ENCODE data around the gene KRT6B.

Gene KRT6B

GRCh38 chr12:52437508-52437907 is 14.4 kb downstream of the KRT6B start:
- DNase-seq (ENCODE audit: low read depth in 2 of 3, low spot score in 2 of 3), result no peak

- no peak for DNase-seq (ENCODE audit: low read depth in 2 of 3, low spot score in 2 of 3)
Measured at GRCh38 chr12:52436828-52437474, 15.0 kb downstream of the KRT6B start.

GRCh38 chr12:52436000-52436827 is 15.7 kb downstream of the KRT6B start:
- no peak for DNase-seq (ENCODE audit: low read depth in 2 of 3, low spot score in 2 of 3)

DNA sequence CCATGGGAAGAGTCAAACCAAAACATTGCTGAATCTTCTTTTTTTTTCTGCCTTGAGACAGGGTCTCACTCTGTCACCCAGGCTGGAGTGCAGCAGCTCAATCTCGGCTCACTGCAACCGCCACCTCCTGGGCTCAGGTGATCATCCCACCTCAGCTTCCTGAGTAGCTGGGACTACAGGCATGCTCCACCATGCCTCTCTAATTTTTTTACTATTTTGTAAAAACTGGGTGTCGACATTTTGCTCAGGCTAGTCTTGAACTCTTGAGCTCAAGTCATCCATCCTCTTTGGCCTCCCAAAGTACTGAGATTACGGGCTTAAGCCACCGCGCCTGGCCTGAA is 16.3 kb downstream of the KRT6B start:
- no peak for DNase-seq (ENCODE audit: low read depth in 2 of 3, low spot score in 2 of 3)

GRCh38 chr12:52434760-52435530 is 17.0 kb downstream of the KRT6B start:
- no peak for DNase-seq (ENCODE audit: low read depth in 2 of 3, low spot score in 2 of 3)

GRCh38 chr12:52434081-52434733 is 17.7 kb downstream of the KRT6B start, which contains the start of gene KRT75:
KRT75 (minus strand) TSS chr12:52434371; CDS start chr12:52434304, 67 bp downstream.
- no peak for DNase-seq (ENCODE audit: low read depth in 2 of 3, low spot score in 2 of 3)

GRCh38 chr12:52433501-52434080 is 18.4 kb downstream of the KRT6B start:
- no peak for DNase-seq (ENCODE audit: low read depth in 2 of 3, low spot score in 2 of 3)

DNA sequence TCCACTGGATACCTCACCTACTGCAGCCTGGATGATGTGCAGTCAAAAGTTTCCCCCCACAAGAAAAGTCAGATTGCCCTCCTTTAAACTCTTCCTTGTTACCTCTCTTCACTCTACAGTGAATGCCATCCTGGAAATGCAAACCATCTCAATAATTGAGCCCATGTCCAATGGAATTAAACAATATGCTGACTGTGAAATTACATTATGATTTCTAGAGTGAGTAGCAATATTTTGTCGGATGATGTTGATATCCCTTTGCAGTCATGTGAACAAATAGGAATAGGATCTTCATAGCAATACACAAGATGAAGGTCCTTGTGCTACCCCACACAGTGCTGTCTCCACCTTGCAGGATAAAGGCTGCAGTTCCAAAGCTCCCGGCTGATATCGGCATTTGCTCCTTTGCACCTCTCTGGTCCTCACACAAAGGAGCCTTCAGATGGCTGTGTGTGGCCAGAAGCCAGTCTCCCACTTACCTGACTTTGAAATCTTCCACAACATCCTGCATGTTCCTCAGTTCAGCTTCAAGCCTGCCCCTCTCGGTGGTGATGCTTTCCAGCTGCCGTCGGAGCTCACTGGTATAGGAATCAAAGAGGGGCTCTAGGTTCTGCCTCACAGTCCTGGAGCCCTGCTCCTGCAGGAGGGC is 19.3 kb downstream of the KRT6B start:
- DNase-seq (ENCODE audit: low read depth in 2 of 3, low spot score in 2 of 3), result no peak

DNA sequence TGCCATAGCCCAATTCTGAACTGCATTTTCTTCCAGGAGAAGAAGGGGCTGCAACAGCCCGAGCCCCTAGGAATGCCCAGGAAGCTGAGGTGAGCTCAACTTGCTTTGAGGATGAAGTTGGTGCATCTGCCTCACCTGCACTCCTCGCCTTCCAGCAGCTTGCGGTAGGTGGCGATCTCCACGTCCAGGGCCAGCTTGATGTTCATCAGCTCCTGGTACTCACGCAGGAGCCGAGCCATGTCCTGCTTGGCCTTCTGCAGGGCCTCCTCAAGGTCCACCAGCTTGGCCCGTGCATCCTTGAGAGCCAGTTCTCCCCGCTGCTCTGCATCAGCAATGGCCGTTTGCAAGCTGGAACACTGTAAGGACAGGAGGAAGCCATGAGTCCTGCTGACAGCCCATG is 23.8 kb downstream of the KRT6B start:
- DNase-seq (ENCODE audit: low read depth in 2 of 3, low spot score in 2 of 3), result no peak

DNA sequence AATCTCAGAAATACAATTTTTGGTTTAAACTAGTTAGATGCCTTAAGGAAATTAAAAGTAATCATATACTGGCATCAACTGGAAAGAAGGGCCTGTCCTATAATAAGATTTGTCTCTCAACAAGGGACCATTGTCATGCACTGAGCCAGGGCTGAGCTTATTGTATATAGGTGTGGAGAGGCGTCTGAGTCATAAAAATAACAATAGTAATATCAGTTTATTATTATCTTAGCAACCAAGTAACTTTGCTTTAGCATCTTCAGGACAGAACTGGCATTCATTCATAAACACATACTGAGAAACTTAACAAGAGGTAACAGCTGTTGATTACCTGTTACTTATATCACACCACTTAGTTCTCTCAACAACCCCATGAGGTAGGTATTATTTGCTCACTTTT is 24.9 kb downstream of the KRT6B start:
- no peak for DNase-seq (ENCODE audit: low read depth in 2 of 3, low spot score in 2 of 3)

- DNase-seq (ENCODE audit: low read depth in 2 of 3, low spot score in 2 of 3), result no peak
Measured at GRCh38 chr12:52426034-52426433, 25.9 kb downstream of the KRT6B start.

DNA sequence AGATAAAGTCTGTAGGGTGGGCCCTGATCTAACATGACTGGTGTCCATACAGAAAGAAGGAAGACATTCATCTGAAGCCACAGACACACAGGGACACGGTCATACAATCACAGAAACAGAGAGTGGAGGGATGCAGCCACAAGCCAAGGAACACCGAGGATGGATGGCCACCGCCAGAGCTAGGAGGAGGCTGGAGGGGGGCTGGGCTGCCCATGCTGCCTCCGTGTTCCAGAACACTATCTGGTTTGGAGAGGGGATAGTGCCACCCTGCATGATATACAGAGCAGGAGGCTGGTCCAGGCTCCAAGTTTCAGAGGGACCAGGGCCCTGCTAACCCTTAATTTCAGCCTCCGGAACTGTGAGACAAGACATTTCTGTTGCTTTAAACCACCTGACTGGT is 26.5 kb downstream of the KRT6B start:
- no peak for DNase-seq (ENCODE audit: low read depth in 2 of 3, low spot score in 2 of 3)

DNA sequence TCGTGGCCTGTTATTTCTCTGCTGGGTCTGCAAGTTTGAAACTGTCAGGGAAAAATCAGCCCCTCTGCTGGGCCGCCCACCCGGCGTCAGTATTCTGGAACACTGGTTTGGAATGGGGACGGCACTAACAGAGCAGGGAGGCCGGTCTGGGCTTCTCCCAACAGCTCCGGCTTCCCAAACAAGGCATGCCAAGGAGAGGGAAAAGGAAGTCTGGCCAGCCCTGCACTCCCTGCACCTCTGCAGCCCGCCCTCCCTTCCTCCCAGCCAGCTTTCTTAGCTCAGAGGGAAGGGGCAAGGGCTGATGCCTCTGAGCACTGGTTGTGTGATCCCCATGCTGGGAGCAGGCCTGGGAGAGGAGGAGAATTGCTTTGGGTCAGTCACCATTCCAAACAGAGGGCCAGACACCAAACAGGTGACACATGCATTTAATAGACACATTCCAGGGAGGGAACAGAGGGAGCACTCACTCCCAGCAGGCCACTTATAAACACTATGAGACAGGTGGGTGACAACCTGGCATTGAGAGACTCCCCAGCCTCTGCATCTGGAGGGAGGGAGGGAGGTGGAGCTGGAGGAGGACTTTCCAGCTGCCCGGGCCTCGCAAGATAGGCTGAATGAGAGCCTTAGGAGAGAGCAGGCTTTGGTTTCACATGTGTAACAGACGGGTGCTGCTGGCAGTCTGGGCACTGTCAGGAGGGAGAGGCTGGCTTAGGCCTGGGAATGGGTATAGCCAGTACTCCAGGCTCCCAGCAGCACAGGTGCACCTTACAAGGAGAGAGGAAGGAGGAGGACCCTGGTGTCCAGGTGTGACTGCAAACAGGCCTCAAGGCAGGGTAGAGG is 28.1 kb downstream of the KRT6B start:
- DNase-seq (ENCODE audit: low read depth in 2 of 3, low spot score in 2 of 3), result no peak

DNA sequence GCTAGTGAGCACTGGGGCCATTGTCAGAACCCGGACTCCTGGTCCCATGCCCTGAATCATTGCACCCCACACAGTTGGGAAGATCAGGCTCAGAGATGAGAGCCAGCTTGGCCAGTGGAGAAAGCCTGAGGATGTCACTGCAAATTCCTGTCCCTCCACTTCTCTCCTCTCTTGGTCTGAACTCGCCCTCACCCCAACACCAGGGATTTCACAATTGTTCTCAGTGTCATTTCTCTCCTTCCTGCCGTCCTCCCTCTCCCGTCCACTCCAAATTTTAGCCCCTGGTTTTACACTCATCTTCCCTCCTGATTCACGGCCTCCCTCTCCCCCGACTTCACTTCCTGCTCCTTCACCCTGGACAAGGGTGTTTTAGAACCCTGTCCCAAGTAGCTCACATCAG is 28.9 kb downstream of the KRT6B start:
- DNase-seq (ENCODE audit: low read depth in 2 of 3, low spot score in 2 of 3), result no peak

DNA sequence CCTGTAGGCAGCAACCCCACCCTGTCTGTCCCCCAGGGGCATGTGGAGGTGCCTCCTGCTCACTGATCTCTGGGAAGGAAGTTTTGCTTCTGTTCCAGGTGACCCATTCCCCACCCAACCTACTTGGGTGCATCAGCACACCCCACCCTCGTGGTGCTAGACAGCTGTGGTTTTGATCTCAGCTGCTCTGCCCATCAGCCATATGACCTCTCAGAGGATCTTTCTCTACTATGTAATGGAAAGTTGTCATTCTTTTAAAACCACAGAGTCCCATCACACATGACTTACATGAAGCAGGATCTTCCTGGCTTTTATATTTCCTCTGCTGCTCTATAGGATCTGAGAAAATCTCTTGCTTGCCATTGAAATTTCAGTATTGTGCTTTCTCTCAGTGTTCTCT is 32.3 kb downstream of the KRT6B start:
- no peak for DNase-seq (ENCODE audit: low read depth in 2 of 3, low spot score in 2 of 3)

DNA sequence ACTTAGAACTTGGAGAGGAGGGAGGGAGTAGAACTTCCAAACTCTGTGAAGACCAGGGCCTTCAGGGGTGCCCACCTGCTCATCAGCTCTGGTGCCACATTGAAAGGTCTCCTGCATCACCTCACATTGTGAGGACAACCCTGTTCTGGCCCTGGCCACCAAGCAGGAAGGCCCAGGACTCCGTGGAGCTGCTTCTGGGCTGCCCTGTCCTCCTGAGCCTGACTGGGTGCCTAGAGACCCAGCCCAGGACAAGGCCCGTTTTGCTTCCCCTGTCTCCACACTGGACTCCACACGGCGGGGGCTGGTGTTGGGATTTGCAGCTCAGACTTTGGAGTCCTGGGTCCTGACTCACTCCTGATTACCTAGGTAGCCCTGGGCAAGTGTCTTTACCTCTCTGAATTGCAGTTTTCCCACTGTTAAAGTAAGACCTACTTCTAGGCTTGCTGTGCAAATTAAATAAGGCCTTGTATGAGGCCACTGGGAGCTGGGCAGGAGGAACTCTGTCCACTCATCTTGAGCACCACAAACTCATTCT is 33.3 kb downstream of the KRT6B start:
- DNase-seq (ENCODE audit: low read depth in 2 of 3, low spot score in 2 of 3), result no peak

DNA sequence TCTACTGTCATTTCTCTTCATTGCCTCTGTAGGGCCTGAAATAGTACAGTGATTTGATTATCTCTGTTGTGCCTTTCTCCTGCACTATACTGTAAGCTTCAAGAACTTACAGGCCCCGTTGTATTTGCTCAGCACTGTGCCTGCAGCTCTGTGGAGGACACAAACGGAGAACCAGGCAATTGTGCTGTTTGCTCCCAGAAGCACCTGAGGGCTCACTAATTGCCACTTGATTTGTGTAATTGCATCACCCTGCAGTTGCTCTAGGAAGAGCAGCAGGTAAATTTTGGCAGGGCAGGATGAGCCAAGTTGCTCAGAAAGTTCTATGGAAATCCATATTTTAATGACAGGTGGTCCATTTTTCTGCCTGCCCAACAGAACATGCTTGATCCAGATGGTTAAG is 34.2 kb downstream of the KRT6B start:
- DNase-seq (ENCODE audit: low read depth in 2 of 3, low spot score in 2 of 3), result no peak

DNA sequence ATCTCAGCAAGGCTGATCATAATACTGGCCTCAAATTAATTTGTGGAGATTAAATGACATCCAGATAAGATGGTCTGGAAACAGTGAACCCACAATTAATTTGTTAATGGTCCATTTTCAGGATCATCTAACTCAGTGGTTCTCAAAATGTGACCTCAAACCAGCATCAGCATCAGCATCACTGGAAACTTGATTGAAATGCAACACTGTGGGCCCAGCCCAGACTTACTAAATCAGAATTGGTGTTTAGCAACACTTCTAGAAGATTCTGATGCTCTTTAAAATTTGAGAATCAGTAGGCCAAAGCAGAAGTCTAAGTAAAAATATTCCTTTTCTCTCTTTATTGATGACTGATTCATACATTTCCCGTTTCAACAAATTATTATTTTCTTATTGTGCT is 35.2 kb downstream of the KRT6B start:
- DNase-seq (ENCODE audit: low read depth in 2 of 3, low spot score in 2 of 3), result no peak
